Stimulated activated naive CD8-positive, alpha-beta T cell treated with anti-CD3 and anti-CD28 coated beads, Interleukin-15, Interleukin-2, amounts not matched to agents 100 ng/mL and 50 ng/mL, for 24 hours (primary cell): ENCODE measurements around the gene MAP2K5.

Experiments used
- H3K27ac Mint-ChIP-seq: one replicate; pipeline ENCODE4 v1.8.0; 2021; ENCODE audit warnings: mild to moderate bottlenecking, mixed read lengths
- H3K27me3 Mint-ChIP-seq: one replicate; pipeline ENCODE4 v1.8.0; 2021; ENCODE audit warnings: mixed read lengths
- H3K36me3 Mint-ChIP-seq: one replicate; pipeline ENCODE4 v1.8.0; 2021; ENCODE audit warnings: low read depth, mixed read lengths
- H3K4me1 Mint-ChIP-seq: one replicate; pipeline ENCODE4 v1.8.0; 2021; ENCODE audit warnings: low read depth, mixed read lengths
- H3K4me3 Mint-ChIP-seq: one replicate; pipeline ENCODE4 v1.8.0; 2021; ENCODE audit warnings: mild to moderate bottlenecking, mixed read lengths
- H3K9me3 Mint-ChIP-seq: one replicate; pipeline ENCODE4 v1.8.0; 2021; ENCODE audit warnings: mixed read lengths

Gene MAP2K5

GRCh38 chr15:67781907-67782690, 239.6 kb downstream of the MAP2K5 start:
- no peak overlapping the region for H3K4me3 Mint-ChIP-seq
- no peaks in the 10 kb centered on the region for H3K36me3 Mint-ChIP-seq
- H3K27ac Mint-ChIP-seq, result no peak overlapping the region
- peaks cover 39% of the 10 kb centered on the region for H3K4me1 Mint-ChIP-seq
- no peaks in the 10 kb centered on the region for H3K27me3 Mint-ChIP-seq
- H3K9me3 Mint-ChIP-seq, result no peaks in the 10 kb centered on the region

- H3K4me3 Mint-ChIP-seq, result no peak overlapping the region
- no peaks in the 10 kb centered on the region for H3K36me3 Mint-ChIP-seq
- H3K27me3 Mint-ChIP-seq, result no peaks in the 10 kb centered on the region
- H3K4me1 Mint-ChIP-seq, result peaks cover 39% of the 10 kb centered on the region
- H3K9me3 Mint-ChIP-seq, result no peaks in the 10 kb centered on the region
- no peak overlapping the region for H3K27ac Mint-ChIP-seq
These were observed 240.1 kb downstream of the MAP2K5 start for GRCh38 chr15:67782691-67782991.

GRCh38 chr15:67783303-67783702, 240.8 kb downstream of the MAP2K5 start:
- Mint-ChIP-seq H3K4me1 (peaks cover 39% of the 10 kb centered on the region), H3K36me3 (no peaks in the 10 kb centered on the region), H3K4me3 (peak overlapping the region; percentile 6), H3K27me3 (no peaks in the 10 kb centered on the region), H3K27ac (peak overlapping the region; percentile 39), H3K9me3 (no peaks in the 10 kb centered on the region)

DNA sequence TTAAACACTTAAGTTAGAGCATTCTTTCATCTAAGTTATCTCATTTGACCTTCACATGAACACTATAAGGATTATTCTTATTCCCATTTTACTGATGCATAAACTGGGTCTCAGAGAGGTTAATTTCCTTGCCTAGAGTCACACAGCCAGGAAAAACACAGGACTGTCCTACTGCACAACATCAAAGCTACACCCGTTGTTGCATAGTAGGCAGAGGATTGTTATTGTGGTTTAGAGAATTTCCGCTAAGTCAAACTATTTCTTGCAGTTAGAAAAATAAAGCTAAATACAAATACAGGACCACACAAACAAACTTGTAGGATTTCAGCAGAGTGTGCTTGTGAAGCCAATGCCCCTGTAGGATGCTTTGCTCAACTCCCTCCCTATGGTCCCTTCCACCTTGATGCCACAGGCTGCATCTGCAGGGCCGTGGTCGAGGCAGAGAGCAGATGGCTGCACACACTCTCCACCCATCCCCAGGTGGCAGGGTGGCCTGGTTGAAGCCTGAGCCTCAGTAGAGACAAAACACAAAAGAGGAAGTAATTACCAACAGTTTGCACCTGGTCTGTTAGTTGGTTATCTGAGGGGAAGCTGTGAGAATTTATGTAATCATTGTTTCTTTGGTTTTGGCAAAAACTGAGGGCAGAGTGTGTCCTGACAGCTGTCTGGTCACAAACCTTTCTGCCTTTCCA, 241.7 kb downstream of the MAP2K5 start:
- Mint-ChIP-seq H3K36me3 (no peaks in the 10 kb centered on the region), H3K4me1 (peaks cover 39% of the 10 kb centered on the region), H3K4me3 (no peak overlapping the region), H3K9me3 (no peaks in the 10 kb centered on the region), H3K27me3 (no peaks in the 10 kb centered on the region), H3K27ac (no peak overlapping the region)

- Mint-ChIP-seq H3K27ac (no peak overlapping the region), H3K9me3 (no peaks in the 10 kb centered on the region), H3K4me3 (no peak overlapping the region), H3K36me3 (no peaks in the 10 kb centered on the region), H3K27me3 (no peaks in the 10 kb centered on the region), H3K4me1 (peaks cover 36% of the 10 kb centered on the region)
These were observed 242.4 kb downstream of the MAP2K5 start for GRCh38 chr15:67784856-67785430.

DNA sequence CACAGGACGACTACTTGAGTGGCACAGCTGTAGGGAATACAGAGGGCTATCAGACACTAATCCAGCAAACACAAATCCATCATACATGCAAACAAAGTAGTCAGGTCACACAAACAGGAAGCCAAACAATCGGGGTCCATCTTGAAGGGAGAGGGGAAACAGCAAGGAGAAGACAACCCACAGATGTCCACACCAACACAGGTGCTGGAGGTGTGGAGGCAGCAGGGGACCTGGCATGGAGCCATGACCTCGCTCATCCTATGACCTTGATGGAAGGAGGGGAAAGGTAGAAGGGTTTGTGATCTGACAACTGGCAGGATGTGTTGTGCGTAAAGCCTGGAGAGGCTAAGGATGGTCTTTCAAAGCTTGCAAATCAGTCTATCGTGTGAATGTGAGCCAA, 242.9 kb downstream of the MAP2K5 start:
- Mint-ChIP-seq H3K27ac (no peak overlapping the region), H3K4me3 (no peak overlapping the region), H3K36me3 (peaks cover 1% of the 10 kb centered on the region), H3K4me1 (peaks cover 36% of the 10 kb centered on the region), H3K27me3 (no peaks in the 10 kb centered on the region), H3K9me3 (no peaks in the 10 kb centered on the region)

- no peak overlapping the region for H3K27ac Mint-ChIP-seq
- H3K36me3 Mint-ChIP-seq, result peaks cover 5% of the 10 kb centered on the region
- no peak overlapping the region for H3K4me3 Mint-ChIP-seq
- H3K9me3 Mint-ChIP-seq, result no peaks in the 10 kb centered on the region
- H3K27me3 Mint-ChIP-seq, result no peaks in the 10 kb centered on the region
- H3K4me1 Mint-ChIP-seq, result peaks cover 36% of the 10 kb centered on the region
These were observed 244.1 kb downstream of the MAP2K5 start for GRCh38 chr15:67786646-67787045.

GRCh38 chr15:67788986-67789385, 246.5 kb downstream of the MAP2K5 start:
- Mint-ChIP-seq H3K27me3 (no peaks in the 10 kb centered on the region), H3K9me3 (no peaks in the 10 kb centered on the region), H3K36me3 (peaks cover 9% of the 10 kb centered on the region), H3K27ac (no peak overlapping the region), H3K4me1 (peaks cover 17% of the 10 kb centered on the region), H3K4me3 (no peak overlapping the region)

GRCh38 chr15:67790610-67791319, 248.3 kb downstream of the MAP2K5 start:
- Mint-ChIP-seq H3K9me3 (peaks cover 9% of the 10 kb centered on the region), H3K4me3 (no peak overlapping the region), H3K27me3 (no peaks in the 10 kb centered on the region), H3K36me3 (peaks cover 24% of the 10 kb centered on the region), H3K4me1 (peaks cover 10% of the 10 kb centered on the region), H3K27ac (no peak overlapping the region)

DNA sequence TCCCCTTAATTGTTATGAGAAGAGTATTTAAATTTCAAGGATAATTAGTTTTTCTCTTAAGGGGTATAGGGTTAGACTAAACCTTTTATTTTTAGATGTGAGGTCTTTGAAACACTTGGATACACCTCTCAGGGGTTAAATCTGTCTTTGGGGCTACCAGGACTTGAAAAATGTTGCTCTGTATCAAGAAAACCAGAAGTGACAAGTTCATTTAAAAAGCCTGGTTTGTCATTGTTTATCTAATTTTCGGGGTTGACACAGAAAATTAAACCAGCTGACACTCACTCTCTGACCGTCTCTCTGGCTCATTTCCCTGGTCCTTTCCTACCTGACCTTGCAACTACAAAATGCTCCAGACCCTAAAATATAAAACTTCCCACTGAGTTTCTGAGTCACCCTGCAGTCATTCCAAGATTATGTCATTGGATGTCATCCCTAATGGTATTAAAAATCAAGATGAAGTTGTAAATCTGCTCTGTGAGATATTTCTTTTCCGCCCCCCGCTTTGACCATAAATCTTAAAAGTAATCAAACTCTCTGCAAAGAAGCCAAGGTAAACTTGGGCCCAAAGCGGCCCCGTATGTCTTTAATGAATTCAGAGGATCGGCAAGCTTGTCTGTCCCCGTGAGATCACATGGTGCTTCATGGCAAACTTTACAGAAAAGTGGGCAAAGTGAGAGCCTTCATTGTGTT, 249.9 kb downstream of the MAP2K5 start:
- Mint-ChIP-seq H3K36me3 (peaks cover 30% of the 10 kb centered on the region), H3K27me3 (no peaks in the 10 kb centered on the region), H3K4me1 (peaks cover 10% of the 10 kb centered on the region), H3K9me3 (peaks cover 10% of the 10 kb centered on the region), H3K4me3 (no peak overlapping the region), H3K27ac (no peak overlapping the region)

GRCh38 chr15:67794832-67795574, 252.5 kb downstream of the MAP2K5 start:
- H3K36me3 Mint-ChIP-seq, result peaks cover 30% of the 10 kb centered on the region
- peaks cover 10% of the 10 kb centered on the region for H3K4me1 Mint-ChIP-seq
- peaks cover 10% of the 10 kb centered on the region for H3K9me3 Mint-ChIP-seq
- no peak overlapping the region for H3K27ac Mint-ChIP-seq
- H3K27me3 Mint-ChIP-seq, result no peaks in the 10 kb centered on the region
- no peak overlapping the region for H3K4me3 Mint-ChIP-seq

DNA sequence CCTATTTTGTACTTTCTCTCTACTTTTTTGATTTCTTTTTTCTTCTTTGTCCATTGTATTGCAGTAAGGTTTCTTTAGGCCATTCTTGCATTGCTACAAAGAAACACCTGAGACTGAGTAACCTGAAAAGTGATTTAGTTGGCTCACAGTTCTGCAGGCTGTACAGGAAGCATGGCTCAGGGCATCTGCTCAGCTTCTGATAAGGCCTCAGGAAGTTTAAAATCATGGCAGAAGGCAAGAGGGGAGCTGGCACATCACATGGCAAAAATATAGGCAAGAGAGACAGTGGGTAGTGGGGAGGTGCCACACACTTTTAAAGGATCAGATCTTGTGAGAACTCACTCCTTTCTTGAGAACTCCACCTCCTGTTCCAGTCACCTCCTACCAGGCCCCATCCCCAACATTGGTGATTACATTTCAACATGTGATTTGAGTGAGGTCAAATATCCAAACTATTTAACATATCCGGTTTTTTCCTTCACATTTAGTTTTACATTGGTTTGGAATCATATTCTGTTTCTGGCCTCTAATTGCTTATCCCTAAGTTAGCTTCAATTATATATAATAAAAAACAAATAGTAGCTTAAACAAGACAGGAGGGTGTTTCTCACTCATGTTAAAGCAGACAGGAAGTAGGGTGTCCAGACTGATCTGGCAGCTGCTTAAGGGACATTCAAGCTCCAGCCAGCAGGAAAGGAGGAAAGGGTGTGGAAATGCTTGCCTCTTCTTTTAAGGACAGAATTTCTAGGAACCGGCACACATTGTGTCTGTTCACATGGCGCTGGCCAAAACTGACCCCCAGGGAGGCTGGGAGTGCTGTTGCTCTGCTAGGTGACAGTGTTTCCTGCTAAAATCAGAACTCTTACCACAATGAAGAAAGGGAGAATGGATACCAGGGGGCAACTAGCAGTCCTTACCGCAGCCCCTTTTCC, 254.0 kb downstream of the MAP2K5 start:
- Mint-ChIP-seq H3K36me3 (peaks cover 25% of the 10 kb centered on the region), H3K4me1 (peaks cover 10% of the 10 kb centered on the region), H3K4me3 (no peak overlapping the region), H3K27me3 (no peaks in the 10 kb centered on the region), H3K27ac (no peak overlapping the region), H3K9me3 (peaks cover 10% of the 10 kb centered on the region)

DNA sequence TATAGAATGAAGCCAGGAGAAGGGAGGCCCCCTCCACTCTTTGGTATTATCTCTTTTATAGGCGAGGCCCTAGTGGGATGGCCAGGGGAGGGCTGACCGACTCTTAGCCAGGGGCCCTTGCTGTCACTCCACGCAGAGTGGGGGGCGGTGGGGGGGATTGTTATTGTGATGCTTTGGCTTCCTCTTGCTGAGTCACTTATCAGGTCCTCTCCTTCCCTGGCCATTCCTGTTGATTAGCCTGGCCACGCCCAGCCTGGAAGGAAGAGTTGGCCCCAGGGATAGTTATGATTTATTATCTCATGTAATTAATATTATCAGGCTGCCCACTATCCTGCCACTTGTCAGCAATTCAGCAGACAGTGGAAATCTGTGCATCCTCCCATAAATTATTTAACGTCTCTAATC, 257.3 kb downstream of the MAP2K5 start:
- H3K4me3 Mint-ChIP-seq, result no peak overlapping the region
- H3K27ac Mint-ChIP-seq, result no peak overlapping the region
- H3K4me1 Mint-ChIP-seq, result peaks cover 4% of the 10 kb centered on the region
- peaks cover 10% of the 10 kb centered on the region for H3K9me3 Mint-ChIP-seq
- H3K36me3 Mint-ChIP-seq, result peaks cover 16% of the 10 kb centered on the region
- H3K27me3 Mint-ChIP-seq, result no peaks in the 10 kb centered on the region
